ENCODE results near the gene MS4A6E.

- no peak for TF ChIP-seq TAF1 (IDR thresholded peaks at IDR 0.05; ENCODE audit: low read depth)
- no peak for TF ChIP-seq REST (IDR thresholded peaks at IDR 0.05; ENCODE audit: low read depth)
- no peak for TF ChIP-seq EGR1 (IDR thresholded peaks at IDR 0.05)
- TF ChIP-seq CEBPB (IDR thresholded peaks at IDR 0.05) = no peak
- TF ChIP-seq EP300 (IDR thresholded peaks at IDR 0.05; ENCODE audit: borderline replicate concordance) = no peak
- TF ChIP-seq RAD21 (IDR thresholded peaks at IDR 0.05; ENCODE audit: low read depth) = no peak
- no peak for TF ChIP-seq USF1 (IDR thresholded peaks at IDR 0.05)
Observed at GRCh38 chr11:60315871-60316270, 11.2 kb upstream of the MS4A6E start.

Measured in Ishikawa (cell line).